HUES64 (cell line): ENCODE results near the gene CYS1.
"Not testable (repeated sequence)": the region's sequence is repeated elsewhere in the genome, so short reads cannot be mapped to it uniquely, and the experiment has no call there.

Experiments used
- H3K27ac ChIP-seq: 2 replicates; pipeline ENCODE4 v1.7.0; 2013; ENCODE audit warnings: low read depth, low read length, inconsistent platforms
- H3K27me3 ChIP-seq: 2 replicates; pipeline ENCODE4 v1.6.1; 2013; ENCODE audit warnings: mild to moderate bottlenecking, low read length; ENCODE audit not compliant: insufficient read depth
- H3K36me3 ChIP-seq: 2 replicates; pipeline ENCODE4 v1.6.1; 2013; ENCODE audit warnings: mild to moderate bottlenecking, low read length; ENCODE audit not compliant: insufficient read depth
- H3K4me1 ChIP-seq: 2 replicates; pipeline ENCODE4 v1.6.1; 2013; ENCODE audit warnings: mild to moderate bottlenecking, low read length, moderate library complexity; ENCODE audit not compliant: insufficient read depth
- H3K4me3 ChIP-seq: 2 replicates; pipeline ENCODE4 v1.5.1; 2013; ENCODE audit warnings: mild to moderate bottlenecking, low read length, moderate library complexity
- H3K9ac ChIP-seq: 2 replicates; pipeline ENCODE4 v1.6.1; 2013; ENCODE audit warnings: mild to moderate bottlenecking, low read depth, low read length
- H3K9me3 ChIP-seq: 2 replicates; pipeline ENCODE4 v1.6.1; 2013; ENCODE audit warnings: low read depth, low read length; ENCODE audit not compliant: insufficient read depth
- WGBS: fragments of 150-250, 120-280 bp; methylation state at CpG from one replicate; pipeline ENCODE4 v1.1.7; 2013; ENCODE audit warnings: missing lambda C conversion rate; 5-methylcytosine and 5-hydroxymethylcytosine counted together

The CYS1 gene

DNA sequence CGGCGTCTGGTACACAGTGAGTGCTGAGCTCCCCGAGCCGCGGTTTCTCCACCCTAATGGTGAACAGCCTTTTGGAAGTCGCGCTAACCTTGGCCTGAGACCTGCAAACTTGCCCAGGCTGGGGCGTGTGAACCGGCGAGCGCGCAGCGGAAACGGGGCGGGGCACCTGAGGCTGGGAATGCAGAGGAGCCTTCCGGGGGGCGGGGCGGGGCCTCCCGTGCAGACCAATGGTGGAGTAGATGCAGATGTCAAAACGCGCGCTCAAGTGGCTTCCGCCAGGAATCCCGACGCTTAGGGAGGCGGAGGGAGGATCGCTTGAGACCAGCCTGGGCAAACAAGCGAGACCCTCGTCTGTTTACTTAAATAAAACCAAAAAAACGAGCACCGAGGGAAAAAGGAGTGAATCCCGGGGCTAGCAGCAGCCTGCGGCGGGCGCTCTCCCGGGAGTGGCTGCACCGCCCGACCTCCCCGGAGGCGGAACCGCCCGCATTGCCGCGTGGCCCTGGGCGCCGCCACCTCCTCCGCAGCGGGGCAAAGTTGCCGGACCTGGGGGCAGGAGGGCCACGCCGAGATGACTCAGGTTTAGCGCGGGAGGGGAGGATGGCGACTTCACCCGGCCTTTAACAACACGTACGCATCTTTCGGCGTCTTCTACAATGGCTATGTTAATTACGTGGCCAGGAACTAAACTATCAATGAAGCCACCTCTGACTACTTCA, 40.1 kb upstream of the CYS1 start:
- peak overlapping the region; percentile 91 for H3K4me3 ChIP-seq
- H3K27ac ChIP-seq, result peak overlapping the region; percentile 94
- under 1% methylated on average over 60 of the region's 60 CpGs for WGBS
- H3K9me3 ChIP-seq, result no peaks in the 10 kb centered on the region
- no peaks in the 10 kb centered on the region for H3K27me3 ChIP-seq
- peaks cover 19% of the 10 kb centered on the region for H3K36me3 ChIP-seq
- peaks cover 5% of the 10 kb centered on the region; the same call in 1 of the 2 replicates for H3K4me1 ChIP-seq
- peak overlapping the region; percentile 97 for H3K9ac ChIP-seq

DNA sequence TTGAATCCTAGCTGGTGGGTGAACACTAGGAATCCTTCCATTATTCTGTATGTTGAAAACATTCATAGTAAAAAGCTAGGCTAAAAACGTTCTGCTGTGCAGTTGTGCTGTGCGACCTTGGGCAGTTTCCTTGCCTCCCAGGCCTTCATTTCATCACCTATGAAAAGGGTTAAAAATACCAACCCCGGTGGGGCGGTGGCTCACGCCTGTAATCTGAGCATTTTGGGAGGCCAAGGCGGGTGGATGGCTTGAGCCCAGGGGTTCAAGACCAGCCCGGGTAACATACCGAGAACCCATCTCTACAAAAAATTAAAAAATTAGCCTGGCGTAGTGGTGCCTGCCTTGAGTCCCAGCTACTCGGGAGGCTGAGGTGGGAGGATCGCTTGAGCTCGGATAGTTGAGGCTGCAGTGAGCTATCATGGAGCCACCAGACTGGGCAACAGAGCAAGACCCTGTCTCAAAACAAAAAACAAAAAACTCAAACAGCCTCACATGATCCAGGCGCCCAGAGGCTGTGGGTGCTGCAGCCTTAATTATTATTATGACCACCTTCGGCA, 39.5 kb upstream of the CYS1 start:
- Histone ChIP-seq H3K27me3 (no peaks in the 10 kb centered on the region), H3K4me1 (no peaks in the 10 kb centered on the region; the same call in 1 of the 2 replicates), H3K27ac (peak overlapping the region; percentile 94; the same call in 1 of the 2 replicates), H3K9me3 (no peaks in the 10 kb centered on the region), H3K4me3 (peak overlapping the region; percentile 91), H3K36me3 (peaks cover 12% of the 10 kb centered on the region), H3K9ac (no peak overlapping the region)
- 86% methylated on average over 14 of the region's 14 CpGs for WGBS

DNA sequence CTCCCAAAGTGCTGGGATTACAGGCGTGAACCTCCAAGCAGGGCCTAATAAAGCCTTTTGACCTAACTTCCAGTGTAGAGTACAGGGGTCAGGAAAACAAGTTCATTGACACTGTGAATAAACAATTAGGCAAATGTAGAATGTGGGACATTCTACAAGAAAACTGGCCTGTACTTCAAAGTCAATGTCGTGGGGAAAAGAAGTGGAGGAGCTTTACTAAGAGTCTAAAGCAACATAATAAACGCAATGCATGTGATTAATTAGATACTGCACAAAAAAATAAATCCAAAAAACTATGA, 38.8 kb upstream of the CYS1 start:
- H3K9ac ChIP-seq, result no peak overlapping the region
- WGBS, result 95% methylated on average over 3 of the region's 3 CpGs
- no peak overlapping the region for H3K4me3 ChIP-seq
- H3K27ac ChIP-seq, result no peak overlapping the region
- no peaks in the 10 kb centered on the region for H3K4me1 ChIP-seq
- peaks cover 7% of the 10 kb centered on the region for H3K36me3 ChIP-seq
- H3K9me3 ChIP-seq, result no peaks in the 10 kb centered on the region
- H3K27me3 ChIP-seq, result no peaks in the 10 kb centered on the region

DNA sequence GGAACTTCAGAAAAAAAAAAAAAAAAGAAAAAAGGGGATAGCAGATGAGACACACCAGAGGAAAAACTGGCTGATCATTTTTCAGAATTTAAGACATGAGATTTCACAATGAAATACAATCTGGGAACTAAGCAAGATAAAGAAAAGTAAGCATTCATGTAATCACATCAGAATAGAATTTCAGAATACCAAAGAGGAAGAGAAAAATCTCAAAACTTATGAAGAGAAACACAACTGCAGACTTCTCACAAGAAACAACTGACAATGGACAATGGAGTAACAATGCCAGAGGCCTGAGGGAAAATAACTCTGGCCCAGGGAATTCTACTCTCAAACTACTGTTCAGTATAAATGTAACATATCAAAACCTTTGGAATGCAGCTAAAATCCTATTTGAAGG, 29.1 kb upstream of the CYS1 start:
- Histone ChIP-seq H3K9ac (no peak overlapping the region), H3K9me3 (peaks cover 3% of the 10 kb centered on the region; the same call in 1 of the 2 replicates), H3K27me3 (no peaks in the 10 kb centered on the region), H3K36me3 (no peaks in the 10 kb centered on the region), H3K27ac (no peak overlapping the region), H3K4me1 (no peaks in the 10 kb centered on the region), H3K4me3 (no peak overlapping the region)

DNA sequence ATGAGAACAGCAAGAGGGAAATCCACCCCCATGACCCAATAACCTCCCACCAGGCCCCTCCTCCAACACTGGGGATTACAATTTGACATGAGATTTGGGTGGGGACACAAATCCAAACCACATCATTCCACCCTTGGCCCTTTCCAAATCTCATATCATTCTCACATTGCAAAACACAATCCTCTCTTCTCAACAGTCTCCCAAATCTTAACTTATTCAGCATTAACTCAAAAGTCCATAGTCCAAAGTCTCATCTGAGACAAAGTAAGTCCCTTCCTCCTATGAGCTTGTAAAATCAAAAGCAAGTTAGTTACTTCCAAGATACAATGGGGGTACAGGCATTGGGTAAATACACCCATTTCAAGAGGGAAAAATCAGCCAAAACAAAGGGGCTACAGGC, 24.7 kb upstream of the CYS1 start:
- H3K4me1 ChIP-seq, H3K27me3 ChIP-seq, H3K4me3 ChIP-seq, H3K27ac ChIP-seq, H3K9me3 ChIP-seq, H3K9ac ChIP-seq, H3K36me3 ChIP-seq: not testable (repeated sequence)

DNA sequence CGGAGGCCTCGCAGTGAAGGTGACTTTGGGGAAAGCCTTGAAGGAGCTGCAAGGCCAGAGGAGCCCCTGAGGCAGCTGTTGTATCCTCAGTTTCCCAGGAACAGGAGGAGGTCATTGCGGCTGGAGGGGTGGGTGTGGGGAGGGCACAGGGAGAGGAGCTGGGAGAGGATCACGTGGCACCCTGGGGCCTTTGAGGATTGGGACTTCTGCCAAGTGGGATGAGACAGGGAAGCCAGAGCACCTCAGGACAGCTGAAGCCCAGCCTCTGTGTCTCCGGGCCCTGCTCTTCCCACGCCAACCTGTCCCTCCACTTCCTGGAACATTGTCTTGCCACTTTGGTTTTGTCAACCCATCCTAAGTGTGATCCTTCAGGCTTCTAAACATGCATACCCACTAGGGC, 23.0 kb upstream of the CYS1 start:
- Histone ChIP-seq H3K27me3 (no peaks in the 10 kb centered on the region), H3K9me3 (peaks cover 3% of the 10 kb centered on the region; the same call in 1 of the 2 replicates), H3K36me3 (no peaks in the 10 kb centered on the region), H3K9ac (no peak overlapping the region), H3K4me3 (no peak overlapping the region), H3K27ac (no peak overlapping the region), H3K4me1 (no peaks in the 10 kb centered on the region)
- WGBS, result 89% methylated on average over 6 of the region's 6 CpGs

DNA sequence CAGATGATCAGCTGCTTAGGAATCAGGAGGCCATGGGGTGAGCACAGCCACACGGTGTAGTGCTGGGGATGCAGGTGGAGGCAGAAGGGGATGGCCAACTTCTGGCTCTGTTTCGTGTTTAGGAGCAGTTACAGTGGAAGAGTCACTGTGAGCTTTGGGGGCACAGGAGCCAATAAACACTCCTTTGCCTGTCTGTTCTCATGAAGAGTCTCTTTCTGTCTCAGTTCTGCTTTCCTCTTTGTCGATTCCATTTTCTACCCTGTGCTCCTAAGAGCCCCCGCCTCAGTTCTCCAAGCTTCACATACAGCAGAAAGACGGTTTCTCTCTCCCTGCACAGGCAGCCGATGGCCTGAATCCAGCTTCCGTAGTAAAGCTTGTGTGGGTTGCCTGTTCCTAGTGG, 21.3 kb upstream of the CYS1 start:
- Histone ChIP-seq H3K4me1 (peaks cover 4% of the 10 kb centered on the region; the same call in 1 of the 2 replicates), H3K27ac (no peak overlapping the region), H3K4me3 (no peak overlapping the region), H3K36me3 (no peaks in the 10 kb centered on the region), H3K27me3 (no peaks in the 10 kb centered on the region), H3K9ac (no peak overlapping the region), H3K9me3 (no peaks in the 10 kb centered on the region)
- WGBS, result 85% methylated on average over 7 of the region's 7 CpGs

DNA sequence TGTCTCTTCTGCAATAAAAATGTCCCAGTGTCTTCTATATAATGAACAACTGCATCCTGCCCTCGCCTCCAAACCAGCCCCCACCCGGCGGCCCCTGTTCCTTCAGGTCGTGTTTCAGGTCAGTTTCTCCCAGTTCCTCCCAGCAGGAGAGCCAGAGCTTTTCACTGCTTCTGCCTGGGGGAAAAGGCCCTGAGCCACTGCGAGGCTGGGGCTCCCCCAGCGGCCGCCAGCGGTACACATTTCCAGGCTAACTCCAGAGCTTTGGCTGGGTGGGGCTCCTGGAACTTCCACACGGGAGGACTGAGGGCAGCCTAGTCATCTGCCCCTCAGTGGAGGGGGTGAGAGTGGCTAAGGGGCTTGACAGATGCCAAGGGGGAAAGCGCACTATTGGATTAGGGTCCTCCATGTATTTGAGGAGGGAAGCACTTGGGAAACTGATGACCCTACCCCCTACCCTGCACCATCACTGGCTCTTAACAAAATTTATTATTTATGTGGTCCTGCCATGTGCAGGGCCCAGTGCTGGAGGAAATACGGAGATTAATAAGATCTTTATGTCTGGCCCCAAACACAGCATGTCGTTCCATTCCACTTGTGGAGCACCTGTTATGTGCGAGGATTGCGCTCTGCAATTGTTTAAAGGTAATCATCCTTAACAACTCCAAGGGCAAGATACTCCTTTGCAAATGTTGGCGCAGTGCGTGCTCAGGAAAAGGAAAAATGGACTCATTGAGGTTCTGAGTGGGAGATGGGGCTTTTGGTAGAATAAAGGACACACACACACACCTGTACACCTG, 17.3 kb upstream of the CYS1 start:
- 35% methylated on average over 14 of the region's 16 CpGs for WGBS
- no peaks in the 10 kb centered on the region for H3K27me3 ChIP-seq

DNA sequence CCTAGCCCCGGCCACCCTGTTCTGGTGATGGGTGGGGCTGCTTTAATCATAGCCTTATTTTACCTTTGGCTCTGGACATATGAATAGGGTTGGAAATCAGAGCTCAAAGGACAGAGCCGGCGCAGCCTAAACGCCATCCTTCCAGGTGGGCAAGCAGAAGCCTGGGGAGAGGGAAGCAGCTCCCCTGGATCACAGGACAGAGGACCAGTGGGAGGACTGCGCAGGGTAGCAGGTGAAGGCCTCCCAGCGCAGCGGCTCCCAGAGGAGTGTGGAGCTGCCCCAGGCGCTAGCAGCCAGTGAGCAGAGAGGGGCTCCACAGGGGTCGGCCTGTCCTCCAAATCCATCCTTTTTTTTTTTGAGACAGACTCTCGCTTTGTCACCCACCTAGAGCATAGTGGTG, 16.4 kb upstream of the CYS1 start:
- Histone ChIP-seq H3K9ac (no peak overlapping the region), H3K4me3 (no peak overlapping the region), H3K9me3 (no peaks in the 10 kb centered on the region), H3K36me3 (no peaks in the 10 kb centered on the region), H3K27ac (no peak overlapping the region), H3K27me3 (no peaks in the 10 kb centered on the region), H3K4me1 (peaks cover 4% of the 10 kb centered on the region; the same call in 1 of the 2 replicates)
- 90% methylated on average over 10 of the region's 10 CpGs for WGBS

More for the DNA sequence above, 17.3 kb upstream of the CYS1 start:
- peaks cover 4% of the 10 kb centered on the region; the same call in 1 of the 2 replicates for H3K4me1 ChIP-seq
- H3K9ac ChIP-seq, result no peak overlapping the region
- no peak overlapping the region for H3K4me3 ChIP-seq
- no peak overlapping the region for H3K27ac ChIP-seq
- H3K9me3 ChIP-seq, result no peaks in the 10 kb centered on the region
- no peaks in the 10 kb centered on the region for H3K36me3 ChIP-seq

DNA sequence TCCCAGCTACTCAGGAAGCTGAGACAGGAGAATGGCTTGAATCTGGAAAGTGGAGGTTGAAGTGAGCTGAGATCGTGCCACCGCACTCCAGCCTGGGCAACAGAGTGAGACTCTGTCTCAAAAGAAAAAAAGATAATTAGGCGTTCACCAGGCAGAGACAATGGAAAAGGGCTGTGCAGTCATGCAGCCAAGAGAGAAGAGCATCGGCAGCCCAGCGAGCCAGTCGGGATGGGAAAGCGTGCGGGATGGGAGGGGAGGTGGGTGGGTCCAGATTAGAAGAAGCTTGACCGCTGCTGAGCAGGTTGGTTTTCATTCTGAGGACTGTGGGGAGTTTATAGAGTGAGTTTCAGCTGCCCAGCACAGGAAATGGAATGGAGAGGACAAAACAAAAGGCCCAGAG, 15.0 kb upstream of the CYS1 start:
- no peak overlapping the region for H3K27ac ChIP-seq
- H3K36me3 ChIP-seq, result no peaks in the 10 kb centered on the region
- H3K27me3 ChIP-seq, result no peaks in the 10 kb centered on the region
- WGBS, result 80% methylated on average over 9 of the region's 9 CpGs
- H3K9me3 ChIP-seq, result no peaks in the 10 kb centered on the region
- H3K4me1 ChIP-seq, result peaks cover 4% of the 10 kb centered on the region; the same call in 1 of the 2 replicates
- no peak overlapping the region for H3K4me3 ChIP-seq
- no peak overlapping the region for H3K9ac ChIP-seq

DNA sequence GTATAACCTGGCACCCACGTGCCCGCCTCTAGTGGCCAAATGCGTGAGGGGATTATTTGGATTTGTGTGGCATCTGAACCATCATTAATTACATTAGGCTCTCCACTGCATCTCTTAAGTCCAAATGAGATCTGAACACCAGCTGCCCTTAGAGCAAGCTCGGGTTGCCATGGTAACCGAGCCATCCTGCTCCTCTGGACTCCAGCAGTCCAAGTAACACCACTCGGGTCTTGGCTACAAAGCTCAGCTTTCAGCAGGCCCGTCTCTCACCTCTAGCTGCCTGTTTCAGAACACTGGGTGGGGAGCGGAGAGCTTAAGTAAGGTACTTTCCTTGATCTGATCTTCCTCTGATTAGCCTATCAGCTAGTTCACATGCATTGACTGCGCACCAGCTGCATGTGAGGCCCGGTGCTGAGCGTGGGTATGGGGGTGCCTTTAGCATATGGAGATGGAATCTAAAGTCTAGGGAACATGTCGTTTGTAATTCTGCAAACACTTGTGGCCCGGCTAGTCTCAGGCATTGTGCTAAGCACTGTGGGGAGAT, 14.1 kb upstream of the CYS1 start:
- 92% methylated on average over 13 of the region's 13 CpGs for WGBS
- Histone ChIP-seq H3K4me3 (no peak overlapping the region), H3K4me1 (peaks cover 4% of the 10 kb centered on the region; the same call in 1 of the 2 replicates), H3K9me3 (no peaks in the 10 kb centered on the region), H3K27me3 (no peaks in the 10 kb centered on the region), H3K9ac (no peak overlapping the region), H3K36me3 (no peaks in the 10 kb centered on the region), H3K27ac (no peak overlapping the region)
